Spleen (tissue), 13 donors: Measurements from ENCODE around the gene NAB1. TPM values are rescaled to one million over a fixed set of nuclear protein-coding genes. Genes with fewer than 3 reads are reported as not detected.

Source experiments
- DNase-seq: peaks from one replicate; pipeline ENCODE4 v3.0.0-alpha.2; 2020
- H3K27ac ChIP-seq, 8 donors: fragments of 200-600 bp; sonication (generic) in 7 of 8; 1 replicate in 4 of 8; 2 replicates in 4 of 8; pipeline versions ENCODE4 v1.5.0 to v1.8.0; 2016 to 2021; ENCODE audit warnings: inconsistent platforms in 4 of 8, mild to moderate bottlenecking in 4 of 8, moderate library complexity in 1 of 8
- H3K27me3 ChIP-seq, 7 donors: fragments of 200-600 bp; sonication (generic) in 6 of 7; replicated peaks in 1 of 7; 1 replicate in 4 of 7; 2 replicates in 3 of 7; pipeline versions ENCODE4 v1.5.0 to v1.8.0; 2016 to 2021; ENCODE audit warnings: inconsistent platforms in 3 of 7, mild to moderate bottlenecking in 1 of 7
- H3K36me3 ChIP-seq, 6 donors: fragments of 200-600 bp; sonication (generic) in 5 of 6; 1 replicate in 4 of 6; 2 replicates in 2 of 6; pipeline versions ENCODE4 v1.5.0 to v1.8.0; 2016 to 2021; ENCODE audit warnings: inconsistent platforms in 2 of 6
- H3K4me1 ChIP-seq, 6 donors: fragments of 200-600 bp; sonication (generic) in 5 of 6; 1 replicate in 3 of 6; 2 replicates in 3 of 6; pipeline versions ENCODE4 v1.5.0 to v1.8.0; 2016 to 2021; ENCODE audit warnings: inconsistent platforms in 3 of 6
- H3K4me3 ChIP-seq, 8 donors: fragments of 200-600 bp; sonication (generic) in 7 of 8; 1 replicate in 4 of 8; 2 replicates in 4 of 8; pipeline versions ENCODE4 v1.5.0 to v1.8.0; 2016 to 2021; ENCODE audit warnings: inconsistent platforms in 4 of 8, mild to moderate bottlenecking in 4 of 8, moderate library complexity in 2 of 8
- H3K9me3 ChIP-seq, 8 donors: fragments of 200-600 bp; sonication (generic) in 7 of 8; 1 replicate in 4 of 8; 2 replicates in 4 of 8; pipeline versions ENCODE4 v1.5.0 to v1.8.0; 2016 to 2021; ENCODE audit warnings: inconsistent platforms in 4 of 8
- CTCF ChIP-seq, 11 experiments: fragments of 200-600 bp in 7 of 11; fragments of 450-650 bp in 4 of 11; sonication (generic) in 4 of 11; IDR thresholded peaks in 8 of 11; conservative IDR thresholded peaks in 3 of 11; 1 replicate in 7 of 11; 2 replicates in 4 of 11; pipeline versions ENCODE4 v1.4.0 to v1.8.0; 2016 to 2021; ENCODE audit warnings: antibody characterized with exemption in 11 of 11, inconsistent platforms in 4 of 11, mild to moderate bottlenecking in 1 of 11
- POLR2A ChIP-seq, 3 donors: fragments of 450-650 bp; IDR thresholded peaks; one replicate each; pipeline ENCODE4 v1.5.1; 2017; ENCODE audit warnings: antibody characterized with exemption in 3 of 3, mild to moderate bottlenecking in 1 of 3
- POLR2AphosphoS5 ChIP-seq, 3 donors: sonication (generic); formaldehyde crosslinking; IDR thresholded peaks; one replicate each; pipeline ENCODE4 v1.5.1; 2017; ENCODE audit warnings: antibody characterized with exemption in 3 of 3
- whole genome bisulfite sequencing, 5 donors: extraction: QIAGEN DNeasy Blood & Tissue Kit in 3 of 5; methylation state at CpG; one replicate each; pipeline versions ENCODE4 v1.1.5 to v1.1.7; 2013 to 2018; 5-methylcytosine and 5-hydroxymethylcytosine counted together
- intact Hi-C: fragments of 100-400 bp; cut with DNase I; formaldehyde crosslinking; loops from one replicate; pipeline ENCODE4 v1.15.0; 2023; ENCODE audit warnings: low total_unique reads
- long read RNA-seq, 2 donors: transcript quantifications; one replicate each; lab custom pipeline, GENCODE V29; 2026
- polyA plus RNA-seq, 3 donors: library from polyadenylated mRNA; stranded (reverse); fragments of 200-250 nt; gene quantifications; one replicate each; pipeline ENCODE4 v1.2.1, GENCODE V29; 2013
- total RNA-seq, 7 donors: library from RNA; depleted of rRNA in 3 of 7; stranded (reverse); fragments of >200 nt in 3 of 7; fragmentation: NEBNext Ultra II Directional in 4 of 7; extraction: Animal tissue kit (Norgen Biotek cat#: 25700) in 4 of 7; gene quantifications; one replicate each; pipeline versions ENCODE4 v1.1.0 to v1.2.1, GENCODE V29; 2016 to 2021
- donor health status: healthy with polysubstance abuse.
- donor health status: DM: no; HTN: no; CAD: no; lungs with moderate emphysema.
- donor health status: DM: no; HTN: no; CAD: no.
- donor health status: Bipolar disorder and iron deficiency.
- donor health status: healthy.
- donor health status: DM: no; HTN: no; CAD: no.
- donor health status: DM: yes; HTN: yes; CAD: no.

The NAB1 gene, protein sequence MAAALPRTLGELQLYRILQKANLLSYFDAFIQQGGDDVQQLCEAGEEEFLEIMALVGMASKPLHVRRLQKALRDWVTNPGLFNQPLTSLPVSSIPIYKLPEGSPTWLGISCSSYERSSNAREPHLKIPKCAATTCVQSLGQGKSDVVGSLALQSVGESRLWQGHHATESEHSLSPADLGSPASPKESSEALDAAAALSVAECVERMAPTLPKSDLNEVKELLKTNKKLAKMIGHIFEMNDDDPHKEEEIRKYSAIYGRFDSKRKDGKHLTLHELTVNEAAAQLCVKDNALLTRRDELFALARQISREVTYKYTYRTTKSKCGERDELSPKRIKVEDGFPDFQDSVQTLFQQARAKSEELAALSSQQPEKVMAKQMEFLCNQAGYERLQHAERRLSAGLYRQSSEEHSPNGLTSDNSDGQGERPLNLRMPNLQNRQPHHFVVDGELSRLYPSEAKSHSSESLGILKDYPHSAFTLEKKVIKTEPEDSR
- total RNA-seq = 10 to 100 TPM; 26.1 to 44.7 (median 31.2) TPM
- 10 to 100 TPM in 1 of 3 donors, 1 to 10 TPM in 2; 8.8 to 14.6 (median 9.2) TPM for polyA plus RNA-seq
- long read RNA-seq, donor 1, partial matches to known transcripts = 27 of 32 reads
- long read RNA-seq, donor 1, other reads (novel, unspliced or antisense) = 0 of 32 reads
- long read RNA-seq, donor 2, partial matches to known transcripts = 0 of 4 reads
- long read RNA-seq, donor 2, other reads (novel, unspliced or antisense) = 0 of 4 reads

DNA sequence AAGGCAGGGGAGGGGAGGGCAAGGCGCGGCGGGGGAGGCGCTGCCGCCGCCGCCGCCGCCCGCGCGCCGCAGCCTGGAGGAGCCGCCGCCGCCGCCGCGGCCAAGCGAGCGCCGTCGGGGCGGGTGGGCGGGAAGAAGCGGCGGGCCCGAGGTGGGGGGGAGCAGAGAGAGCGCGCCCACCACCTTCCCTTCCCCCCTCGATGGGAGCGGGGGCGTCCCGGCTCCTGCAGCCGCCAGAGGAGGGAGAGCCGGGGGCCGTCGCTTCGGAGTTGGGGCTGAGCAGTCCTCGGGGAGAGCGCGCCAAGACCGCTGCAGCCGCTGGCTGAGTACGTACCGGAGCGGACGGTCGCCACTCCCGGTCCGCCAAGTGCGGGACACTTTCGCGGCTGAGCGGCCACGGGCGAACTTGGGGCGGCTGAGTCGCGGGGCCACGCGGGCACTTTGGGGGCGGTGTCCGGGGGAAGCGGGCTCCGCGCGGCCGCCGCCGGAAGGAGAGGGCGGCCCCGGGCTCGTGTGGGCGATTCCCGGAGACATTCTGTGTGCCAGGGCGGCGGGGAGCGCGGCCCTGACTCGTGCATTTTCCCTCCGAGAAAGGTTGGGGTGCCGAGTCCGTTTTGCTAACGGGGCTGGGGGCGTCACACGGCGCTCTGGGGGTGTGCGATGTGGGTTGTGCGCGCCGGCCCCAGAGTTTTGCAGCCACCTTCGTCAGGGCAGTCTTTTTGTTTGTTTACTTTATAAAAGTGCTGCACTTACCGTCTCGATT lies at the start of gene NAB1:
Gene NAB1 (plus strand): TSS at position 49 of the 763 bp plus-strand sequence. CDS start 10,094 bp downstream, outside the sequence.
- TF ChIP-seq CTCF (IDR thresholded peaks at IDR 0.05 in 8 of 11, conservative IDR thresholded peaks at IDR 0.05 in 3 of 11) = no peak
- peak; percentile 57 to 80 (median 73) for TF ChIP-seq POLR2AphosphoS5 (IDR thresholded peaks at IDR 0.05)
- TF ChIP-seq POLR2A (IDR thresholded peaks at IDR 0.05) = no peak
- H3K27ac ChIP-seq = peak within 1 kb of the TSS; percentile 84 to 98 (median 94)
- H3K9me3 ChIP-seq = no peaks in the 10 kb centered on the region
- no peaks in the 10 kb centered on the region for H3K36me3 ChIP-seq
- H3K4me3 ChIP-seq = peak within 1 kb of the TSS; percentile 80 to 96 (median 91)
- peaks cover 11 to 66% (median 39%) of the 10 kb centered on the region in 6 donors for H3K4me1 ChIP-seq
- WGBS, 5 donors = 0 to 1% (median 1%) methylated on average over 21 to 93 of the region's 95 CpGs
- intact Hi-C loops = loop anchor here (10.0 kb wide), 1 partner anchor 114 kb away; the partner anchor contains the start of gene NEMP2
- DNase-seq = peak; percentile 95
- no peaks in the 10 kb centered on the region for H3K27me3 ChIP-seq

DNA sequence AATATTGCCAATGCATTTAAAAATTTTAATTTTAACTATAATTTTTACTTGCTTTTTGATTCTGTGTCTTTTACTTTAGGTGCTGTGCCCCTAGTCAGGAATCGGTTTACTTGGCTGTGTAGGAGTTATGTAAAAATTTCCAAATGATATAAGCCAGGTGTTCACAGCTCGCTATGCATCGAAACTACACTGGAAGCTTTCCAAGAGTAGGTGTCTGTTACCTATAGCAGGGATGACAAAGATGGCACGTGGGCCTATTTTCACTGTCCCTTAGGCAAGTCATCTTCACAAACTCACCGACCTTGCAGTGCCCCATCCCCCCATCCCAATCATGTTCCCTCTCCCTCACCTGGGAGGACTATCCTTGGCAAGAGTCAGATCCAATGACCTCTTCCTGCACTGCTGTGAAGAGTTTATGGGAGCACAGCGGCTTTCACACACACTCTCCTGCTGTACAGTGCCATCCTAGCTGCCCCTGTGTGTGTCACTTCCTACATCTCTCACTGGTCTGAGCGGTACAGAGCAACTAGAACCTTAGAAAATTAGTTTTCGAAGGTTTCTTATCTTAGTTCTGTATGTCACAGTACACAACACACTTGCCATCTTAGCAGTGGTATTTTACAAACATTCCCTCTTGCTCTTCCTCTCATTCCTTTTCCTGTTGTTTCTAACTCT lies 49.2 kb upstream of the NAB1 start:
- no peak overlapping the region for H3K4me3 ChIP-seq
- TF ChIP-seq POLR2A (IDR thresholded peaks at IDR 0.05) = no peak
- no peak for TF ChIP-seq CTCF (IDR thresholded peaks at IDR 0.05 in 8 of 11, conservative IDR thresholded peaks at IDR 0.05 in 3 of 11)
- no peak for TF ChIP-seq POLR2AphosphoS5 (IDR thresholded peaks at IDR 0.05)
- H3K4me1 ChIP-seq = peaks cover 0 to 6% (median 0%) of the 10 kb centered on the region in 6 donors
- WGBS, 5 donors = 83 to 92% (median 90%) methylated on average over 8 of the region's 8 CpGs
- no peak overlapping the region for H3K27ac ChIP-seq
- H3K36me3 ChIP-seq = no peaks in the 10 kb centered on the region
- intact Hi-C loops = no loop called here
- H3K27me3 ChIP-seq = no peaks in the 10 kb centered on the region
- peaks cover 0 to 3% (median 0%) of the 10 kb centered on the region in 8 donors for H3K9me3 ChIP-seq
- no peak for DNase-seq

- no peak for DNase-seq
- Histone ChIP-seq H3K9me3 (peaks cover 0 to 3% (median 0%) of the 10 kb centered on the region in 8 donors), H3K4me3 (no peak overlapping the region), H3K36me3 (no peaks in the 10 kb centered on the region), H3K27ac (no peak overlapping the region), H3K4me1 (peaks cover 0 to 6% (median 0%) of the 10 kb centered on the region in 6 donors), H3K27me3 (no peaks in the 10 kb centered on the region)
- intact Hi-C loops = no loop called here
- TF ChIP-seq POLR2AphosphoS5 (IDR thresholded peaks at IDR 0.05) = no peak
- TF ChIP-seq CTCF (IDR thresholded peaks at IDR 0.05 in 8 of 11, conservative IDR thresholded peaks at IDR 0.05 in 3 of 11) = no peak
- no peak for TF ChIP-seq POLR2A (IDR thresholded peaks at IDR 0.05)
- 76 to 83% (median 79%) methylated on average over 5 of the region's 5 CpGs for WGBS, 5 donors
These were observed 48.4 kb upstream of the NAB1 start for GRCh38 chr2:190600293-190601103.
